B cell (primary cell): ENCODE results near the gene SORL1. TPM values are rescaled to one million over a fixed set of nuclear protein-coding genes. Genes with fewer than 3 reads are reported as not detected.
A peak's percentile ranks its signal among the peaks of the same experiment; 100 is the strongest.

Source experiments
- ATAC-seq: fragments of 200-7000 bp; cut with Tn5 transposase; one replicate; pipeline ENCODE4 v1.10.0; 2021; ENCODE audit warnings: low read depth, mild to moderate bottlenecking, moderate number of reproducible peaks, moderate library complexity
- CTCF ChIA-PET: fragments of 350-600 bp; sonication (Branson Sonifier 250); formaldehyde crosslinking; loops from one replicate; lab custom pipeline; 2021; ENCODE audit warnings: antibody characterized with exemption, inconsistent platforms; lab: Charles Lee
- POLR2A ChIA-PET: fragments of 350-600 bp; sonication (Branson Sonifier 250); formaldehyde crosslinking; loops from one replicate; lab custom pipeline; 2021; ENCODE audit warnings: antibody characterized with exemption; lab: Charles Lee
- DNase-seq: peaks from one replicate; pipeline ENCODE4 v3.0.0; 2013
- H2AFZ ChIP-seq: 2 replicates; pipeline ENCODE4 v1.6.1; 2012; ENCODE audit warnings: mild to moderate bottlenecking, low read depth, low read length; ENCODE audit not compliant: insufficient read depth, poor library complexity, severe bottlenecking
- H3K27ac ChIP-seq, 2 donors: 1 replicate in 1 of 2; 2 replicates in 1 of 2; pipeline ENCODE4 v1.5.1; 2012 to 2013; ENCODE audit warnings: low read length in 2 of 2, mild to moderate bottlenecking in 2 of 2, moderate library complexity in 1 of 2
- H3K27me3 ChIP-seq, 4 experiments: fragments of 200-600 bp in 1 of 4; sonication (generic) in 1 of 4; replicated peaks in 1 of 4; 1 replicate in 2 of 4; 2 replicates in 2 of 4; pipeline versions ENCODE4 v1.6.1 to v1.7.0; 2013 to 2016; ENCODE audit warnings: low read length in 3 of 4, mild to moderate bottlenecking in 2 of 4, mixed read lengths in 1 of 4, moderate library complexity in 1 of 4; ENCODE audit not compliant: insufficient read depth in 4 of 4, control insufficient read depth in 3 of 4; ENCODE audit errors: control extremely low read depth in 1 of 4
- H3K36me3 ChIP-seq, 2 experiments: replicated peaks in 1 of 2; 1 replicate in 1 of 2; 2 replicates in 1 of 2; pipeline versions ENCODE4 v1.6.1 to v1.7.1; 2013; ENCODE audit warnings: low read length in 1 of 2; ENCODE audit not compliant: insufficient read depth in 2 of 2, control insufficient read depth in 1 of 2; ENCODE audit errors: control extremely low read depth in 1 of 2, extremely low read depth in 1 of 2
- H3K4me1 ChIP-seq, 2 donors: fragments of 200-600 bp in 1 of 2; sonication (generic) in 1 of 2; 1 replicate in 1 of 2; 2 replicates in 1 of 2; pipeline versions ENCODE4 v1.5.1 to v1.6.1; 2013 to 2017; ENCODE audit warnings: low read length in 2 of 2; ENCODE audit not compliant: control insufficient read depth in 2 of 2, insufficient read depth in 2 of 2
- H3K4me2 ChIP-seq: replicated peaks from 2 replicates; pipeline ENCODE3; 2012; ENCODE audit warnings: mild to moderate bottlenecking, low read depth, low read length; ENCODE audit not compliant: poor library complexity, severe bottlenecking
- H3K4me3 ChIP-seq, 5 experiments: fragments of 200-600 bp in 1 of 5; sonication (generic) in 1 of 5; 1 replicate in 3 of 5; 2 replicates in 2 of 5; pipeline versions ENCODE4 v1.5.1 to v1.7.0; 2011 to 2016; ENCODE audit warnings: low read length in 4 of 5, mild to moderate bottlenecking in 4 of 5, low read depth in 2 of 5, control low read depth in 1 of 5, moderate library complexity in 1 of 5; ENCODE audit not compliant: insufficient read depth in 1 of 5; ENCODE audit errors: control extremely low read depth in 1 of 5, extremely low read depth in 1 of 5
- H3K79me2 ChIP-seq: fragments of 200-600 bp; sonication (generic); one replicate; pipeline ENCODE4 v1.6.0; 2016; ENCODE audit warnings: low read length; ENCODE audit not compliant: control insufficient read depth, insufficient read depth
- H3K9ac ChIP-seq: fragments of 200-600 bp; sonication (generic); 2 replicates; pipeline ENCODE4 v1.6.1; 2017; ENCODE audit warnings: mild to moderate bottlenecking, low read length, moderate library complexity
- H3K9me3 ChIP-seq, 3 donors: one replicate each; pipeline versions ENCODE4 v1.6.1 to v1.7.1; 2013; ENCODE audit warnings: low read length in 2 of 3; ENCODE audit not compliant: control insufficient read depth in 2 of 3, insufficient read depth in 1 of 3; ENCODE audit errors: control extremely low read depth in 1 of 3
- H4K20me1 ChIP-seq: 2 replicates; pipeline ENCODE4 v1.6.0; 2012; ENCODE audit warnings: mild to moderate bottlenecking, low read length; ENCODE audit not compliant: insufficient read depth, control insufficient read depth, poor library complexity, severe bottlenecking
- H3K27ac Mint-ChIP-seq: one replicate; pipeline ENCODE4 v1.8.0; 2021; ENCODE audit warnings: mixed read lengths
- H3K27me3 Mint-ChIP-seq: one replicate; pipeline ENCODE4 v1.8.0; 2021; ENCODE audit warnings: mixed read lengths
- H3K4me1 Mint-ChIP-seq: one replicate; pipeline ENCODE4 v1.8.0; 2021; ENCODE audit warnings: mixed read lengths
- H3K4me3 Mint-ChIP-seq: one replicate; pipeline ENCODE4 v1.8.0; 2021; ENCODE audit warnings: mixed read lengths
- H3K9me3 Mint-ChIP-seq: one replicate; pipeline ENCODE4 v1.8.0; 2022; ENCODE audit warnings: mixed read lengths; ENCODE audit not compliant: insufficient read depth
- CTCF ChIP-seq: fragments of 200-600 bp; IDR thresholded peaks from one replicate; pipeline ENCODE4 v1.8.0; 2022; ENCODE audit warnings: antibody characterized with exemption, mild to moderate bottlenecking
- EZH2 ChIP-seq: IDR thresholded peaks from 2 replicates; pipeline ENCODE4 v1.6.1; 2012; ENCODE audit warnings: borderline replicate concordance, low read depth, mild to moderate bottlenecking, moderate library complexity, low read length; ENCODE audit not compliant: insufficient read depth, poor library complexity, severe bottlenecking
- WGBS: methylation state at CpG from one replicate; pipeline ENCODE4 v1.1.5; 2013; ENCODE audit warnings: missing lambda C conversion rate; ENCODE audit not compliant: insufficient coverage; 5-methylcytosine and 5-hydroxymethylcytosine counted together
- intact Hi-C: fragments of 100-400 bp; cut with micrococcal nuclease; formaldehyde crosslinking; loops from one replicate; pipeline ENCODE4 v1.10.0; 2022
- polyA plus RNA-seq: library from polyadenylated mRNA; depleted of rRNA; stranded (reverse); fragments of >200 nt; gene quantifications from 2 replicates; pipeline ENCODE4 v1.2.3, GENCODE V29; 2012
- total RNA-seq, 2 donors: library from RNA; stranded (reverse); fragments of 120-200 nt in 1 of 2; gene quantifications; 1 replicate in 1 of 2; 2 replicates in 1 of 2; pipeline versions ENCODE4 v1.2.3 to v1.2.4, GENCODE V29; 2013 to 2022

Gene SORL1
- total and polyA plus RNA-seq, 2 donors (not counting 1 experiment from before 2014, with no cell fraction given), result 13.0 to 396 TPM

- Histone ChIP-seq H3K9ac (no peak overlapping the region), H3K4me2 (peak overlapping the region; percentile 59), H3K27ac (peak overlapping the region in 1 of 2 donors; percentile 0), H3K27me3 (no peaks in the 10 kb centered on the region), H3K4me3 (no peak overlapping the region), H3K9me3 (no peaks in the 10 kb centered on the region), H3K36me3 (peaks cover 0 to 4% of the 10 kb centered on the region in 2 experiments), H3K79me2 (peaks cover 73% of the 10 kb centered on the region), H2AFZ (no peak overlapping the region), H4K20me1 (peaks cover 19% of the 10 kb centered on the region), H3K4me1 (peaks cover 73 to 80% of the 10 kb centered on the region in 2 donors)
- DNase-seq (no peak), ATAC-seq (no peak)
- Mint-ChIP-seq H3K4me3 (peak overlapping the region; percentile 71), H3K27me3 (no peaks in the 10 kb centered on the region), H3K4me1 (peaks cover 89% of the 10 kb centered on the region), H3K9me3 (no peaks in the 10 kb centered on the region), H3K27ac (peak overlapping the region; percentile 82)
- CTCF ChIA-PET, result interaction anchor here (0.9 to 5.8 kb wide), 4 partner anchors 14 to 144 kb away, joined by 3 to 29 read pairs (median 4); partner anchors contain the start of genes SORL1 and SORL1-AS1
- intact Hi-C loops, result loop anchor here (2.0 to 5.0 kb wide), 2 partner anchors 13 to 127 kb away; partner anchors contain the start of genes SORL1 and SORL1-AS1
- POLR2A ChIA-PET, result interaction anchor here (1.8 kb wide), 1 partner anchor 14 kb away, joined by 4 read pairs; no protein-coding TSS in a partner anchor
- WGBS, result 71% methylated on average over 8 of the region's 8 CpGs
- TF ChIP-seq CTCF (no peak), EZH2 (no peak)
Observed at GRCh38 chr11:121465709-121466062, 13.6 kb downstream of the SORL1 start.
